WI38 (cell line): ENCODE measurements around the gene UVRAG.
"Not testable (repeated sequence)": the region's sequence is repeated elsewhere in the genome, so short reads cannot be mapped to it uniquely, and the experiment has no call there.

Experiments
- H3K4me3 ChIP-seq: 2 replicates; pipeline ENCODE4 v1.5.1; 2011; ENCODE audit warnings: low read depth, mild to moderate bottlenecking, control low read depth, low read length
- TF ChIP-seq, protein P1 (sequence below): IDR thresholded peaks from 2 replicates; pipeline ENCODE4 v1.5.1; 2012; ENCODE audit warnings: low read depth, mild to moderate bottlenecking, control low read depth, low read length

The UVRAG gene

DNA sequence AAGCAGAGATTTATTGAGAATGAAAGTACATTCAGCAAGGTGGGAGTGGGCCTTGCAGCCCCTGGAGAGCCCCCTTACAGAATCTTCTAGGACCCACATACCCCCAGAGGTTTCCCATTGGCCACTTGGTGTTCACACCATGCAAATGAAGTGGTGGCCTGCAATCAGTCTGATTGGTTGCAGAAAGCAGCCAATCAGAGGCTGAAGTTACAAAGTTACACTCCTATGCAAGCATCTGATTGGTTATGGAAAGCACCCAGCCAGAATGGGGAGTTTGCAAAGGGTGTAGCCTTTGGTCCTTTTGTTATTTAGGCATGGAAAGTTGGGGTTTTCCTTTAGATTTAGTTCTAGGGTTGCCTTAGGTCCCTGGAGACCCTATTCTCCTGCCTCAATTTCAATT, 34.9 kb downstream of the UVRAG start:
- no peak overlapping the region for H3K4me3 ChIP-seq
- TF ChIP-seq, protein P1, sequence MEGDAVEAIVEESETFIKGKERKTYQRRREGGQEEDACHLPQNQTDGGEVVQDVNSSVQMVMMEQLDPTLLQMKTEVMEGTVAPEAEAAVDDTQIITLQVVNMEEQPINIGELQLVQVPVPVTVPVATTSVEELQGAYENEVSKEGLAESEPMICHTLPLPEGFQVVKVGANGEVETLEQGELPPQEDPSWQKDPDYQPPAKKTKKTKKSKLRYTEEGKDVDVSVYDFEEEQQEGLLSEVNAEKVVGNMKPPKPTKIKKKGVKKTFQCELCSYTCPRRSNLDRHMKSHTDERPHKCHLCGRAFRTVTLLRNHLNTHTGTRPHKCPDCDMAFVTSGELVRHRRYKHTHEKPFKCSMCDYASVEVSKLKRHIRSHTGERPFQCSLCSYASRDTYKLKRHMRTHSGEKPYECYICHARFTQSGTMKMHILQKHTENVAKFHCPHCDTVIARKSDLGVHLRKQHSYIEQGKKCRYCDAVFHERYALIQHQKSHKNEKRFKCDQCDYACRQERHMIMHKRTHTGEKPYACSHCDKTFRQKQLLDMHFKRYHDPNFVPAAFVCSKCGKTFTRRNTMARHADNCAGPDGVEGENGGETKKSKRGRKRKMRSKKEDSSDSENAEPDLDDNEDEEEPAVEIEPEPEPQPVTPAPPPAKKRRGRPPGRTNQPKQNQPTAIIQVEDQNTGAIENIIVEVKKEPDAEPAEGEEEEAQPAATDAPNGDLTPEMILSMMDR = no peak

DNA sequence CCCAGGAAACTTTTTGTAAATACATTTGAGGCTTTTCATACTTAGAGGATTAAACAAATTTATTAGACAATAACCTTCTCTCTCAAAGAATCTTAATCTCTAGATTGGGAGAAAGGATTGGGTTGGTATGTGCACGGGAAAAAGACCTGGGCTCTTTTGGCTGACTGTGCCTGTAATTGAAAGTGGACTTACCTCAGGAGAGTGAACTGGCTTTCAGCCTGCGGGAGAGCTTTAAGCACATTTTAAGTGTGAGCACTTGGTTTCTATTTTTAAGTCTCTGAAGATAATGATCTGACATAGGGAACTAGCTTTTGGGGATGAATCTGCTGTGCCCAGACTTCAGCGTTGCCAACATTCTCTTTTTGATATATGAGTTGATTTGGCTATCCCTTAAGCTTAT, 35.8 kb downstream of the UVRAG start:
- no peak overlapping the region for H3K4me3 ChIP-seq
- TF ChIP-seq, protein P1 = no peak

DNA sequence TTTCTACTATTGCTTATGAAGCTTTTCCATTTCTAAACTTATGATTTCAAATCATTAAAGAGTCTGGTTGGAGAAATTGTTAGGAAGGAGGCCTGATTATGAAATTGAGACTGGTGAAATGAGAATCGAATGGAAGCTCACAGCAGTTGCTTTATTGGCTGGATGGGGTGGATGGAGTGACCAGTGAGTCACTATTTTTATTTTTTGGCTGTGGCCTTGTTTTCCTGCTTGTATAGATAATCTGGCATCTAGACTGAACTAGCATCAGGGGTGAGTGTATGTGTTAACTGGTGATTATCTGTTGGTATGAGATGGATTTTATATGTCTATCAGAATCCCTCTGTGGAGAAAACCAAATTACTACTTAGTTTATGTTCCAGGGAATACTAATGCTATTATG, 36.2 kb downstream of the UVRAG start:
- no peak overlapping the region for H3K4me3 ChIP-seq

GRCh38 chr11:75852406-75853017, 37.5 kb downstream of the UVRAG start:
- TF ChIP-seq, protein P1 = no peak
- no peak overlapping the region for H3K4me3 ChIP-seq

More for the DNA sequence above, 36.2 kb downstream of the UVRAG start:
- TF ChIP-seq, protein P1 = no peak

DNA sequence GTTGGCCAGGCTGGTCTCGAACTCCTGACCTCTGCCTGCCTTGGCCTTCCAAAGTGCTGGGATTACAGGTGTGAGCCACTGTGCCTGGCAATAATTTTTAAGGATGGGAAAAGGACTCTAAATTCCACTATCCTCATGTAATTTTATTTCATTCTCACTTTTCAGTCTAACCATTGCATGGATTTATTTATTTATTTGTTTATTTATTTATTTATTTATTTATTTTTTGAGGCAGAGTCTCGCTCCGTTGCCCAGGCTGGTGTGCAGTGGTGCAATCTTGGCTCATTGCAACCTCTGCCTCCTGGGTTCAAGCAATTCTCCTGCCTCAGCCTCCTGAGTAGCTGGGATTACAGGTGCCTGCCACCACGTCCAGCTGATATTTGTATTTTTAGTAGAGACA, 38.6 kb downstream of the UVRAG start:
- not testable (repeated sequence) for H3K4me3 ChIP-seq

GRCh38 chr11:75853971-75854370, 39.0 kb downstream of the UVRAG start:
- TF ChIP-seq, protein P1 = no peak

GRCh38 chr11:75855206-75855605, 40.2 kb downstream of the UVRAG start:
- TF ChIP-seq, protein P1 = no peak
- H3K4me3 ChIP-seq = no peak overlapping the region

More at GRCh38 chr11:75853971-75854370, 39.0 kb downstream of the UVRAG start:
- H3K4me3 ChIP-seq = no peak overlapping the region

GRCh38 chr11:75856912-75857311, 41.9 kb downstream of the UVRAG start:
- no peak overlapping the region for H3K4me3 ChIP-seq
- TF ChIP-seq, protein P1 = no peak
